GM12801 (cell line): ENCODE results near the gene RHOF.

Experiments used
- TF ChIP-seq, protein P1 (sequence below): IDR thresholded peaks from one replicate; pipeline ENCODE4 v1.5.1; 2011; ENCODE audit warnings: control low read depth; ENCODE audit not compliant: insufficient read length; ENCODE audit errors: extremely low read depth

The RHOF gene

DNA sequence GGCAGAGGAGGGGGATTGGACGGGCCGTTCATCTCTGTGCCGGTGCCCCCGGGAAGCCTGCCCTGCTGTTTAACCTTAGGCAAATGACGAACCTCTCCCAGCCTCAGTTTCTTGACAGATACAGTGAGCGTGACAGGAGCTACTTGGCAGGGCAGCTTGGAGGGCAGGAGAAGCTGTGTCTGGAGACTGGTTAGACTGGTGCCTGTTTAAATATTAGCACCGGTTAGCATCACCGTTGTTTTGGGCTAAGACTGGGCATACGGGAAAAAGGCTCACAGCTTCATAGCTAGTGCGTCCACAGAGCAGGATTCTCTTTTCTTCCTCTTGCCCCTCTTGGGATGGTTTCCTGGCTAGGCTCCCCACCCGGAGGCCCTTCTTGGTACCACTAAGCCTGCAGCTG, 38.7 kb downstream of the RHOF start:
- TF ChIP-seq, protein P1, sequence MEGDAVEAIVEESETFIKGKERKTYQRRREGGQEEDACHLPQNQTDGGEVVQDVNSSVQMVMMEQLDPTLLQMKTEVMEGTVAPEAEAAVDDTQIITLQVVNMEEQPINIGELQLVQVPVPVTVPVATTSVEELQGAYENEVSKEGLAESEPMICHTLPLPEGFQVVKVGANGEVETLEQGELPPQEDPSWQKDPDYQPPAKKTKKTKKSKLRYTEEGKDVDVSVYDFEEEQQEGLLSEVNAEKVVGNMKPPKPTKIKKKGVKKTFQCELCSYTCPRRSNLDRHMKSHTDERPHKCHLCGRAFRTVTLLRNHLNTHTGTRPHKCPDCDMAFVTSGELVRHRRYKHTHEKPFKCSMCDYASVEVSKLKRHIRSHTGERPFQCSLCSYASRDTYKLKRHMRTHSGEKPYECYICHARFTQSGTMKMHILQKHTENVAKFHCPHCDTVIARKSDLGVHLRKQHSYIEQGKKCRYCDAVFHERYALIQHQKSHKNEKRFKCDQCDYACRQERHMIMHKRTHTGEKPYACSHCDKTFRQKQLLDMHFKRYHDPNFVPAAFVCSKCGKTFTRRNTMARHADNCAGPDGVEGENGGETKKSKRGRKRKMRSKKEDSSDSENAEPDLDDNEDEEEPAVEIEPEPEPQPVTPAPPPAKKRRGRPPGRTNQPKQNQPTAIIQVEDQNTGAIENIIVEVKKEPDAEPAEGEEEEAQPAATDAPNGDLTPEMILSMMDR = no peak

DNA sequence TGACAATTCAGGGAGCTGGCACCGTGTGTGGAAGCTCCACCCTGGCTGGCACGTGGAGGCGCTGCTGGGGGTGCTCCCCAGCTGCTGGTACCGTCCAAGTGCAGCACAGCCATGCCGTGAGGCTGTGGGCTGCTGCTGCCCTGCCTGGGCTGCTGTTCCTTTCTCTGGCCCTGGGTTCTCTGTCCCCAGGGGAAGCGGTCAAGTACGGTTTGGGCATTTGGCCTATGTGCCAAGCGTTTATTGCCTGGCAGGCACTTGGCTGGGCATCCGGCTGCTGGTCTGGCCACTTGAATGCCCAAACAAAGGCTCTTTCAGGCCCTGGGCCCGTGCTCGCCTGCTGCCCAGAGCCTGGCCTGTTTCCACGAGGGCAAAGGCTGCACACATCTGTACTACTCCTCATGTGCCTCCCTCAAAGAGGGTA, 39.6 kb downstream of the RHOF start:
- TF ChIP-seq, protein P1 = no peak

DNA sequence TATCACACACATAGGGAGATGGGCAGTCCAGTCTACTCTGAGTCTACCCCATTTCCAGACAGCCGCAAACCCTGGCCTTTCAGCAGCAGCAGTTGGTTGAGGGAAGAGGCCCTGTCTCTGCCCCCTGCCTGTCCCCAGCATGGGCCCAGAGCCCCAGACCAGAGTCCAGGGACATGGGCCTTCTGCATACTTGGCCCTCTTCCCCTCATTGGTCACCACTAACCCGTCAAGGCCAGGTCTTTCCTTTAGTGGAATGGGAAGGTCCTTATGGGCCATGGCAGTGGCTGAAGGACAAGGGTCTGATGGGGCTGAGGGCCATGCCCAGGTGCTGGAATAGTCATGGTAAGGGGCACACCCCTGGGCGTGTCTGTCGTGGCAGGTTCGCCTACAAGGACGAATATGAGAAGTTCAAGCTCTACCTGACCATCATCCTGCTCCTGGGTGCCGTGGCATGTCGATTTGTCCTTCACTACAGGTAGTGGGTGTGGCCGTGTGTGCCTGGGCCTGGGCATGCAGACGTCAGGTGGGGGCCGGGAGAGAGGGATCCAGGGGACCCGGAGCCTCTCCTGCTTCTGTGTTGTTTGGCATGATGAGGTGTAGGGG, 41.6 kb downstream of the RHOF start:
- TF ChIP-seq, protein P1 = no peak

DNA sequence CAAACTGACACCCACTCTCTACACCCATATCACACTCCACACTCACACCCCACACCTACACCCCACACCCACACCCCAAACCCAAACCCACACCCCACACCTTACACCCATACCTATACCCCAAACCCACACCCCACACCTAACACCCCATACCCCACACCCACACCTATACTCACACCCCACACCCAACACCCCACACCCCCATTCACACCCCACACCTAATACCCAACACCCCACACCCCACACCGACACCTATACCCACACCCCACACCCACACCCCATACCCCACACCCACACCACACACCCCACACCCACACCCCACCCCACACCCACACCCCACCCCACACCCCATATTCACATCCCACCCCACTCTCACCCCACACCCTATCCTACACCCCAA, 42.5 kb downstream of the RHOF start:
- TF ChIP-seq, protein P1 = no peak

DNA sequence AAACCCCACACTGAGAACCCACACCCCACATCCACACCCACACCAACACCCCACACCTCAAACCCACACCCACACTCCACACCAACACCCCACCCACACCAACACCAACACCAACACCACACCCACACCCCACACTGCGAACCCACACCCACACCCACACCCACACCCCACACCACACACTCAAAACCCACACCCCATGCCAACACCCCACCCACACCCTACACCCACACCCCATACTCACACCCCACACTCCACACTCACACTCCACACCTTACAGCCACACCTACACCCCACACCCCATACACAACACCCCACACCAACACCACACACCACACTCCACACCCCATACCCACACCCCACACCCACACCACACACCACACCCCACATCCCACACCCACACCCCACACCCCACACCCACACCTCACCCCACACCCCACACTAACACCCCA, 43.0 kb downstream of the RHOF start:
- TF ChIP-seq, protein P1 = no peak

DNA sequence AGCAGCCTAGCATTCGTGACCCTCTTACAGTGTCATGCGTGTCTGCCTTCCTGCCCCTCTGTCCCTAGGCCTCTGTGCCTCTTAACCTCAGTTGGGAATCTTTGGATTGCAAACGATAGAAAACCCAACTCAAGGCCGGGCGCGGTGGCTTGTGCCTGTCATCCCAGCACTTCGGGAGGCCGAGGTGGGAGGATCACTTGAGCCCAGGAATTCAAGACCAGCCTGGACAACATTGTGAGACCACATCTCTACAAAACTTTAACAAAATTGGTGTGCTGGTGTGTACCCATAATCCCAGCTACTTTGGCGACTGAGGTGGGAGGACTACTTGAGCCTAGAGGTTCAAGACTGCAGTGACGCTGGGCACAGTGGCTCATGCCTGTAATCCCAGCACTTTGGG, 44.2 kb downstream of the RHOF start:
- TF ChIP-seq, protein P1 = no peak

DNA sequence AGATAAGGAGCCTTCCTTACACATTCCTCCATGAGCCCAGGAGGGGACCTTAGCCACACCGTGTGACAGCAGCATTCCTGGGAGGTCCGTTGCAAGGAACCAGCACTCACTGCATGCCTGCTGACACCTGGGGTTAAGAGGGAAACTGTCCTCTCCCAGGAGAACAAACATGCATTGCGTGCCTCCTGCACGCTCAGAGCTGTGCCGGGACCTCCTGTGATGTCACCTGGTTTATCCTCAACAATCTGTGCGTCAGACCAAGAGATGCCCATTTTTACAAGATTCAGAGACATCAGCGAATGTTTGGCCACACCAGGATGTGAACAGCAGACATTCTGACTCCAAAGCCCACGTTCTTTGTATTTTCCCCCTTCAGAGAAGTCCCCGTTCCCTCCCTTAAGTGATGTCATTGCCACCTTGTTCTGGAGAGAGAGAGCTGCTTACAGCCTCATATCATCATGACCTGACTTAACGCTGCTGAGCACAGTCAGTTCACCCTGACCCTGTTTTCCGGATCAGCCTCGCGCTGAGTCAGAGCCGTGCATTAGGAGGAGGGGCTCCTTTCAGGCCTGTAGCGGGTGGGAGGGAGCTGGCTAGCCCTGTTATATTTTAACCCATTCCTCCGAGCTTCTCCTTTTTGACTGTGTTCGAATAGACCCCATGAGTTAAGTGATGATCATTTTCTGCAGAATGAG, 44.8 kb downstream of the RHOF start:
- TF ChIP-seq, protein P1 = no peak
